Ishikawa (cell line): ENCODE results near the gene NPFFR1.

Source experiments
- CEBPB ChIP-seq: IDR thresholded peaks from 2 replicates; pipeline ENCODE4 v1.6.1; 2012
- MAX ChIP-seq: IDR thresholded peaks from 2 replicates; pipeline ENCODE4 v1.6.1; 2012
- RAD21 ChIP-seq: IDR thresholded peaks from 2 replicates; pipeline ENCODE4 v1.6.1; 2012; ENCODE audit warnings: low read depth

- TF ChIP-seq MAX (no peak), RAD21 (no peak), CEBPB (no peak)
Measured at GRCh38 chr10:70286616-70287015, 2.8 kb upstream of the NPFFR1 start.
